Muscle layer of colon (tissue), 2 donors: ENCODE measurements around the gene SCFD2.

ENCODE experiments used
- H3K27ac ChIP-seq: one replicate; pipeline ENCODE4 v1.7.0; 2013; ENCODE audit warnings: low read depth, mild to moderate bottlenecking, low read length, moderate library complexity
- H3K27me3 ChIP-seq, 2 donors: one replicate each; pipeline ENCODE4 v1.7.0; 2013; ENCODE audit warnings: low read length in 2 of 2, mild to moderate bottlenecking in 2 of 2; ENCODE audit not compliant: insufficient read depth in 2 of 2, control insufficient read depth in 1 of 2
- H3K36me3 ChIP-seq: one replicate; pipeline ENCODE4 v1.7.0; 2013; ENCODE audit warnings: mild to moderate bottlenecking, low read length; ENCODE audit not compliant: insufficient read depth
- H3K4me1 ChIP-seq: one replicate; pipeline ENCODE4 v1.7.0; 2013; ENCODE audit warnings: mild to moderate bottlenecking, low read length; ENCODE audit not compliant: insufficient read depth
- H3K4me3 ChIP-seq, 2 donors: one replicate each; pipeline ENCODE4 v1.7.0; 2013; ENCODE audit warnings: low read length in 2 of 2, low read depth in 1 of 2, mild to moderate bottlenecking in 1 of 2, moderate library complexity in 1 of 2
- H3K9ac ChIP-seq: one replicate; pipeline ENCODE4 v1.7.0; 2013; ENCODE audit warnings: low read length
- H3K9me3 ChIP-seq: one replicate; pipeline ENCODE4 v1.7.0; 2013; ENCODE audit warnings: mild to moderate bottlenecking, low read length
- donor health status: abdominal sarcoma.
- donor health status: Adenocarcinoma of cecum.

SCFD2 gene

DNA sequence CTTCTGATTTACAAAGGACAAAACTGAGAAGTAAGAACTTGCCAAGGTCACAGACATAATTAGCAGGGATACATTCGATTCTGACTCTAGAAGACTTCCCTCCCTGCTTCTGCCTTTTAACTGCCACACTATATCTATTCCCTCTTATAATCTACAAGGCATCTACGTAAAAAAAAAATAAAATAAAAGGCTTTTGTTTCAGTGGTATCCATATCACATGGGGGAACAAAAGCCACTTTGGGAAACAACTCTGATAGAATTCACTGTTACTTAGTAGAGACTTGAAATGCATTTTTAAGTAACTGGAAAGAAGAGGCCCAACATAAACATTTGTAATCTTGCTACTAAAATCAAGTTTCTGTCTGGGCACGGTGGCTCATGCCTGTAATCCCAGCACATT is 247.2 kb downstream of the SCFD2 start:
- H3K9ac ChIP-seq = no peak overlapping the region
- no peaks in the 10 kb centered on the region for H3K36me3 ChIP-seq
- no peak overlapping the region for H3K27ac ChIP-seq
- no peak overlapping the region for H3K4me3 ChIP-seq
- no peaks in the 10 kb centered on the region for H3K9me3 ChIP-seq
- peaks cover 7% of the 10 kb centered on the region for H3K4me1 ChIP-seq
- no peaks in the 10 kb centered on the region for H3K27me3 ChIP-seq

DNA sequence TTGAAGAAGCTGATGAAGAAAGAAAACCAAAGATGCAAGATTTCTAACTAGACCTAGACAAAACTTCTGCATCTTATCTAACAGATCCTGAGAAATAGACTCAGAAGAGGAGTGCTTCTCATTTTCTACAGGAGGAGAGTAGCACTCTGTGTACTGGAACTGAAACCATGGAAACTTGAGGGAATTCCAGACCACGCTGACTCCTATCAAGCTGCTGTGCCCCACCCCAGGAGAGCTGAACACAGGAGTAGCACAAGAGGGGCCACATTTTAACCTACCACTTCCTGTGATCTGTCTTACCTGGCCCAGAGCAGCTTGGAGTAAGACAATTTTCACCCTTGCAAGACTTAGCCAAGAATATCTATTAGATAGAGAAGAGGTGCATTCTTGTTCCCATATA is 248.9 kb downstream of the SCFD2 start:
- Histone ChIP-seq H3K36me3 (no peaks in the 10 kb centered on the region), H3K4me1 (peaks cover 7% of the 10 kb centered on the region), H3K27ac (no peak overlapping the region), H3K9ac (no peak overlapping the region), H3K4me3 (no peak overlapping the region), H3K27me3 (no peaks in the 10 kb centered on the region), H3K9me3 (no peaks in the 10 kb centered on the region)

DNA sequence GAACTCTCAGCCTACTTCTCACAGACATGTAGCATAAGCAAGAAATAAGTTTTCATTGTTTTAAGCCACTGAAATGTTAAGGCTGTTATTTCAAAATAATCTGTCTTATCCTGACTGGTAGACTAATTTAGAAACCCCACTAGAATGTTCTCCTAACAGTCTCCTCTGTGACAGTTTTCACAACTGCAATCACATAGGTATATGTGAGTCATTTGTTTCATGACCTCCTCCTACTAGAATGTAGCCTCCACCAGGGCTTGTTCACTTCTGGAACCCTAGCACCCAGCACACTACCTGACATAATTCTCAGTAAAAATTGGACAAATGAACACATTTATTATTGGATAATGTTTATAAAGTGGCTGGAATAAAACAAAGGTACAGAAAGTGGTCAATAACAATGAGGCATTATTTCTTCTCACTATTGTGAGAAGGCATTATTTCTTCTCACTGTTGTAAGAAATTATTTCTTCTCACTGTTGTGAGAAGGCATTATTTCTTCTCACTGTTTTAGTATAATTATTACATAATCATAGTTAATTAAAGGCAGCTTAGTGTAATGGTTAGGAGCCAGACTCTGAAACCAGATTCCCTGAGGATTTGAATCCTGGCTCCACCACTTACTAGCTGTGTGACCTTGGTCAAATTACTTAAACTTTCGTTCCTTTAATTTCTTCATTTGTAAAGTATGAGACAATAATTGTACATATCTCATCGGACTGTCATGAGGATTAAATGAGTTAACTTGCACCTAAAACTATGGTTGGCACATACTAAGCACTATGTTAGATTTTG is 252.2 kb downstream of the SCFD2 start:
- Histone ChIP-seq H3K9me3 (no peaks in the 10 kb centered on the region), H3K9ac (no peak overlapping the region), H3K27ac (no peak overlapping the region), H3K4me1 (no peaks in the 10 kb centered on the region), H3K36me3 (no peaks in the 10 kb centered on the region), H3K4me3 (no peak overlapping the region), H3K27me3 (no peaks in the 10 kb centered on the region)

DNA sequence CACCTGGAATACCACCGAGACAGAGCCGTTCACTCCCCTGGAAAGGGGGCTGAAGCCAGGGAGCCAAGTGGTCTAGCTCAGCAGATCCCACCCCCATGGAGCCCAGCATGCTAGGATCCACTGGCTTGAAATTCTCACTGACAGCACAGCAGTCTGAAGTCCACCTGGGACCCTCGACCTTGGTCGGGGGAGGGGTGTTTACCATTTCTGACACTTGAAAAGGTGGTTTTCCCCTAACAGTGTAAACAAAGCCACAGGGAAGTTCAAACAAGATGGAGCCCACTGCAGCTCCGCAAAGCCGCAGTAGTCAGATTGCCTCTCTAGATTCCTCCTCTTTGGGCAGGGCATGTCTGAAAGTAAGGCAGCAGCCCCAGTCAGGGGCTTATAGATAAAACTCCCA is 260.5 kb downstream of the SCFD2 start:
- no peaks in the 10 kb centered on the region for H3K4me1 ChIP-seq
- no peaks in the 10 kb centered on the region for H3K9me3 ChIP-seq
- H3K9ac ChIP-seq = no peak overlapping the region
- no peaks in the 10 kb centered on the region for H3K36me3 ChIP-seq
- H3K27ac ChIP-seq = no peak overlapping the region
- H3K4me3 ChIP-seq = no peak overlapping the region
- no peaks in the 10 kb centered on the region for H3K27me3 ChIP-seq

DNA sequence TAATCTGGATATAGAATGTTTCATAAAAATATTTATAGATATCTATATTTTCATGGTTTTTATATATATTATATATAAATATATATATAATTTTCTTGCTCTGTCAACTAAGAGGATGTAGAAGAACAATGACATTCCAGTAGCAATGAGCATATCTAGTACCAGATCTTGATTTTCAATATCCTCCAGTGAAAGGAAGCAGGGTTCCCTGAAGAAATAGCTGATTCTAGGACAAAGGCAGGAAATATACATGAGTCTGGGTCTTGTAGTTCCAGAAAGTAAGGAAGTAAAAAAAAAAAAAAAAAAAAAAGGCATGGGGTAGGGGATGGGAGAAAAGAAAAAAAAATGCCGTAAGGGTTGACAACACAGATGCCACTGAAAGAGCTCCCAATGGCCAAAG is 262.4 kb downstream of the SCFD2 start:
- no peak overlapping the region for H3K27ac ChIP-seq
- no peaks in the 10 kb centered on the region for H3K4me1 ChIP-seq
- no peaks in the 10 kb centered on the region for H3K27me3 ChIP-seq
- H3K9me3 ChIP-seq = no peaks in the 10 kb centered on the region
- no peaks in the 10 kb centered on the region for H3K36me3 ChIP-seq
- no peak overlapping the region for H3K9ac ChIP-seq
- H3K4me3 ChIP-seq = no peak overlapping the region

DNA sequence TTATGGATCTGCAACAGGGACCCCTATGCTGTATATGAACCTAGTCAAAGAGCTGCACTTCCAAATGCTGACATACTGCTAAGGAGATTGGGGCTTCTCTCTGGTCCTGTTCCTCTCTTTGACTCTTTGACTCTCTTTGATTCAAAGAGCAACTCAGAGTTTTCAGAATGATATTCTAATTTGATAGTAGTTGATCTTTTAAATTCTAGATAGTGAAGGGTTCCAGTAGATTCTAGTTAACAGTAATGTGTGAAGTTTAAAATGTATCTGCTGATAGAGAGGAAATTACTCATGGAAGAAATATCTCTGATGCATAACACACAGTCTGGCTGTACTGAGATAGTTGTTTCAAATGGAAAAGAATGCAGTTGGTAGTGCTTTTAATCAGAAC is 264.7 kb downstream of the SCFD2 start:
- Histone ChIP-seq H3K27me3 (no peaks in the 10 kb centered on the region), H3K9ac (no peak overlapping the region), H3K4me3 (no peak overlapping the region), H3K36me3 (no peaks in the 10 kb centered on the region), H3K9me3 (no peaks in the 10 kb centered on the region), H3K27ac (no peak overlapping the region), H3K4me1 (no peaks in the 10 kb centered on the region)

DNA sequence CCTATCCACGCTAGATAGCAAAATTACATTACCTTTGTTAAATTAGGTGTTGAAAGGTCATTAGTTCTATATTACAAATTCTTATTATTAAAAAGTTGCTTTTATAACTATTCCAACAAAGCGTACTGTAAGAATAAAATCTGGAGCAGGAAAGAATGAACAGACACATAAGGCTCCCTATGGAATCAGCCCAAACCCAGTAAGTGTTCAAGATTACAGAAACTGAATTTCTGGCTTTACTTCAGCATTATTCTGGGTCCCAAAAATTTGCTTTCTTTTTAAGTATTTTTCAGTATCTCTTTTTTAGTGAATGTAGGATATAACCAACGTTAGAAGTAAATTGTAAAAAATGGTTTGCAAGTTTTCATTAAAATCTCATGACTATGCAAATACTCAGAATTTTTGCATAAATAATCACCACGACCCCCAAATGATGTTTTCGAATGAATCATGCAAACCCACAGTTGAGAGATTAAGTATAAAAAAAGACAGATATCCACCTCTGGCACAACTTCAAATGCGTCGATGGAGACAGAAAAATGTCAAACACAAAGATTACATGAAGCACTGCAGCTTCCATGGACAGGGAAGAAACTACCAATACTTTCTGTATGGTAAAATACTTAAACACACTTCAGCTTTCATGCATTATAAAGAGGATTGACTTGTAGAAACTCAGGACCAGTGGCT is 265.2 kb downstream of the SCFD2 start:
- Histone ChIP-seq H3K27ac (no peak overlapping the region), H3K9ac (no peak overlapping the region), H3K36me3 (no peaks in the 10 kb centered on the region), H3K4me3 (no peak overlapping the region), H3K27me3 (no peaks in the 10 kb centered on the region), H3K9me3 (no peaks in the 10 kb centered on the region), H3K4me1 (no peaks in the 10 kb centered on the region)

DNA sequence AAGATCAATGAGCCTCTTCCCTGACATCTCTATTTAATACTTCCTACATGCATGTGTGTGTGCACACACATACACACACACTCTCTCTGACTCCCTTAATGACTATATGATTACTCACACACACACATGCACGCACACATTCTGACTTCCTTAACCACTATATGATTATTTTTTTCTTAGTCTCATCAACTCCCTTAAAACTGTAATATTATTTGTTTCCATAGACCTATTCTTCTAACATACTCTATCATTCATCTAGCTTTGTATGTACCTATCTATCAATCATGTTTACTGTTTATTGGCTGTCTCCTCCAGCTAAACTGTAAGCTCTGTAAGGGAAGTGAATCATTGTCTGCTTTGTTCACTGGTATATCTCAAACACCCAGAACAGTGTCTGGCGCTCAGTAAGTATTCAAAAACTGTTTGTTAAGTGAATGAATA is 267.2 kb downstream of the SCFD2 start:
- Histone ChIP-seq H3K36me3 (no peaks in the 10 kb centered on the region), H3K9me3 (no peaks in the 10 kb centered on the region), H3K27me3 (no peaks in the 10 kb centered on the region), H3K4me1 (no peaks in the 10 kb centered on the region), H3K9ac (no peak overlapping the region), H3K4me3 (no peak overlapping the region), H3K27ac (no peak overlapping the region)

DNA sequence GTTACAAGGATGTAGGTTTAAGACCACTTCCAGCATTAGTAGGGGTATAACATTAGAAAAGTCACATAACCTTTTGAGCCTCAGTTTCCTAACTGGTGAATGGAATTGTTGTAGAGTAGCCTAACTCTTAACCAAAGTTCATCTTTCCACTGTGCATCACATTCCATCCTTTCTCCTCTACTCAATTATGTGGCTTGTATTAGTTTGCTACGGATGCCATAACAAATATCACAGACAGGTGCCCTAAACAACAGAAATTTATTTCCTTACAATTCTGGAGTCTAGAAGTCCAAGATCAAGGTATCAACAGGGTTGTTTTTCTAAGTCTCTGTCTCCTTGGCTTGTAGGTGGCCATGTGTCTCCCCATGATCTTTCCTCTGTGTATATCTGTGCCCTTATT is 271.8 kb downstream of the SCFD2 start:
- Histone ChIP-seq H3K27ac (no peak overlapping the region), H3K4me3 (no peak overlapping the region), H3K4me1 (no peaks in the 10 kb centered on the region), H3K36me3 (no peaks in the 10 kb centered on the region), H3K9ac (no peak overlapping the region), H3K9me3 (no peaks in the 10 kb centered on the region), H3K27me3 (no peaks in the 10 kb centered on the region)

DNA sequence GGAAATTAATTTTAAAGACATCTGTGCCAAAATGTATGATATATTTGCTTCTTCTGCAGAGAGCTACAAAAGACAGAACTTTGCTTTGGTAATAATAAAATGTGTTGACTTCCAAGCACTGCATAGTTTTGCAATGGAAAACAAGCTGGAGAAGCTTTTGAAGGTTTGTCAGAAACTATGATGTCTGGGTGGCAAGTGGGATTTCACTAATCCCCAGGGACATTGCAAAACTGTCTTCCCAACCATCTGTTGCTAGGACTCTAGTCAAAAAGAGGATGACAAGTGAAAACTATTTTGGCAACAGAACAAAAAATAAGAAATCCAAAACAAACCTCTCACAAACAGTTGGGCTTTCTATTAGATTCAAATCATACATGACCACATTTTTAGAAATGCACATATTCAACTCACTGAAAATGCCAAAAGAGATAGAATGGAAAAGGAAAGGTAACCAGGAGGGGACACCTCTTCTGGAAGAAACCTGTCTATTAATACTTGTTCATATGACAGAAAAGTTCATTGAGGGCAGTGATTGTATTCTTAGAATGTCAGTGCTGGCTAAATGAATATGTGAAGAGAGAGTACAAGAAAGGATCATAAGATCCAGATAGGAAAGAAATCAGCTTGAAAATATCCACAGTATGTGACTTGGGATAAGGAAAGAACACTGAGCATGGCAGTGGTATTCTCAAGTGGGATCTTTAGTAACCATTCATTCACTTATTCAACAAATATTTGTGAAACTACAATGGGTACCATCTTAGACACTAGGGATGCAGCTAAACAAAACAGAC is 275.7 kb downstream of the SCFD2 start:
- Histone ChIP-seq H3K27me3 (no peaks in the 10 kb centered on the region), H3K9ac (no peak overlapping the region), H3K36me3 (no peaks in the 10 kb centered on the region), H3K27ac (no peak overlapping the region), H3K4me3 (no peak overlapping the region), H3K9me3 (no peaks in the 10 kb centered on the region), H3K4me1 (no peaks in the 10 kb centered on the region)

DNA sequence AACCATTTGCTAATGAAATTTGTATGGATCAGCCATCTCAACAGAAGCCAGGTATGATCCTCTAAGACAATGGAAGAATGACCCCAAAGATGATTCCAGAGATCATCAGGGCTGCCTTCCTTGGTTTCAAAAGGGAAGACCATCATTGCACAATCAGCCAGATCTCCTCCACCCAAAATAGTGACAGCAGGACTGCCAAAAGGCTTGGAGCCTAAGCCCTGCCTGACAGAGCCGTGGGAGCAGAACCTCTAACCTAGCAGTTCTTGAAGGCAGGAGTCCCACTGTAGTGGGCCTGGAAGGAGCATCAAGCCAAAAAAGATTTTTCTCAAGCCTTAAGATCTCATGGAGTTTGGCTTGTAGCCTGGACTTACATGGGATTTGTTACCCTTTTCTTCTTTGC is 277.7 kb downstream of the SCFD2 start:
- Histone ChIP-seq H3K27me3 (no peaks in the 10 kb centered on the region), H3K36me3 (no peaks in the 10 kb centered on the region), H3K4me1 (no peaks in the 10 kb centered on the region), H3K4me3 (no peak overlapping the region), H3K9me3 (no peaks in the 10 kb centered on the region), H3K9ac (no peak overlapping the region), H3K27ac (no peak overlapping the region)
